GM19397 (cell line): ENCODE data around the gene CTRB2.

Experiments
- ATAC-seq: cut with Tn5 transposase; IDR thresholded peaks from one replicate; pipeline ENCODE4 v1.9.1; 2021; ENCODE audit warnings: mild to moderate bottlenecking, moderate library complexity; ENCODE audit not compliant: unreplicated experiment

CTRB2 gene

DNA sequence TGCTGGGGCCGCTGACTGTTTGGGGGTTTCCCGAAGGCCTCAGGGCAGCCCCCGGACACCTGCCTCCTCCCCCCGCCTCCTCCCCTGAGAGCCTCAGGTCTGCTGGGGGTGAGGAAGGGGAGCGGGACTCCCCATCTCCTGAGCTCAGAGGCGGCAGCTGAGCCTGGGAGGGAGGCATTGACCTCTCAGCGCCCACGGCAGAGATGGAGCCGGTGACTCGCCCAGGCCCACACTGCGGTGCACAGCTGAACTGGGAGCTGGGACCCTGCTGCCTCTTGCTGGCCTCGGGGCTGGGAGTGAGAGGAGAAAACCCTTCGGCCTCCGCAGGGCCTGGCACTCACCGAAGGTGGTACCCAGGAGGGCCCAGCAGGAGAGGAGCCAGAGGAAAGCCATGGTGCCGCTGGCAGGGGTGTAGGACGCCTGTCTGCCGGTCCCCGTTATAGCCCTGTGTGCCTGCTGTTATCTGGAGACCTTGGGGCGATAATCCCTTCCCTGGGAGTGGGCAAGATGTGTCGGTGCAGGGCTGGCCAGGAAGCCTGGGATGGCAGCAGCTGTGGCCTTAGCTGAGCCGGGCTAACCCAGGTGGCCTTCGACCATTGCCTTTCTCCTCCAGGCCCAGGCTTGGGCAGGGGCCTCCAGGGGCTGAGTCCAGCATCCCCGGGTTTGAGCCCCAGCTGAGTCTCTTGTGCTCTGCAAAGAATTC, at the start of gene CTRB2:
TSS of gene CTRB2 (minus strand) at position 413 of the 703 bp plus-strand sequence. CDS start at position 393, 20 bp downstream.
- no peak for ATAC-seq

DNA sequence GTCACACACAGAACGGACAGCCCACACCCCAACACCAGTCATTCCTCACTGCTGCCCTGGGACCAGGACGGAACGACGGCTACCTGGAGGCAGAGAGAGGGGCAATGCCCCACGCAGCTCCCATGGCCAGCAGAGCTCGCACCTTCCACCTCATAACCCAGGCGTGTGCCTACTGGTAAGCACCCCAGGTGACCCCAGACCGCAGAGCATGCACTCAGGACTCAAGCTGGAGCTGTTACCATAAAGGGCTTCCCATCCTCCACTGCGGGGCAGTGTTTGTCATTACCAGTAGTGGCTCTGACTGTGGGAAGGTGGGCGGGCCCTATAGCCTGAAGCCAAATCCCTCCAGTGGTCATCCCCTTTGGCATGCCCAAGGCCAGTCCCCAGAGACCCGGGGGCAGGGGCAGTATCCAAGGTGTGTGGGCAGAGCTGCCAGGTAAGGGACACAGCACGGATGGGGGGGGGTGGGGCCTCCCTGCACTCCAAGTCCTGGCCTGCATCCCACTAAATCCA, 49.2 kb upstream of the CTRB2 start:
- ATAC-seq, result no peak

GRCh38 chr16:75254359-75254837, 47.4 kb upstream of the CTRB2 start:
- ATAC-seq, result no peak

- no peak for ATAC-seq
Measured at GRCh38 chr16:75252946-75253911, 46.3 kb upstream of the CTRB2 start.

DNA sequence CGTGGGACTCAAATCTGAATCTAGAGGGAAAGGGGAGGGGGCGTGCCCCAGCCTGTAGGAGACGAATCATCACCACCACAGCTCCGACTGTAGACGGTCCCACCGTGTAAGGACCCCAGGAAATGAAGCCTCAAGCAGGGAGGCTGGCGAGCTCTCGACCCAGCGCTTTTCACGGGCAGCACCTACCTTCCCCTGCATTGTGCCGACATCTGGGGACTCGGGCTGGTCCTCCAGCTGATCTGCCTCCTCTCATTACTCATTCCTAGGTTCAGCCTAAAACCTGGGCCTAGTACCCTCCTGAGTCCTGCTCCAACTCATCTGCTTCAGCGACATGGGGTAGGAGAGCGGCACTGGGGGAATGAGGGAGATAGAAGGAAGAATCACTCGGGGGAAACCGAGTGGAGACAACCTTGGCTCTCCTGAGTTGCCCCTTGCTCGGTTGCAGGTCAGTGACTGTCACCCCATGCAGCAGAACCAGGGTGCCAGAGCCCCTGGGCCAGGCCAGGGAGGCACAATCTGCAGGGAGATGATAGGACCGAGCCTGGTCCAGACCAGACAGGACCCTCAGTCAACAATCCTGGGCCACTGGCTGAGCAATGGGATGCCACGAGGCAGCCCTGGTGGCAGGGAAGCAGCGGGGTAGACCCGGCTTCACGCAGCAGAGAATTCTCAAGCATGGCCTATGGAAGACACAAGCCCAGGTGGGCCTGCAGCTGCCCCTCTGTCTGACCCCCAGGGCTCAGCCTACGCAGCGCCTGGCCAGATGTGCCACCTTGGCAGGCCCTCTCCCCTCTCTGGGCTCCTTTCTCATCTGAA, 45.3 kb upstream of the CTRB2 start:
- ATAC-seq, result no peak

- ATAC-seq, result peak; percentile 85
Measured at GRCh38 chr16:75251280-75252048, 44.5 kb upstream of the CTRB2 start, which contains the start of gene BCAR1. TSS of gene BCAR1 (minus strand) at chr16:75251624. CDS start at chr16:75251482, 142 bp downstream.

- peak; percentile 37 for ATAC-seq
Measured at GRCh38 chr16:75250809-75251279, 43.9 kb upstream of the CTRB2 start.

- ATAC-seq, result no peak
Measured at GRCh38 chr16:75250089-75250808, 43.3 kb upstream of the CTRB2 start.

DNA sequence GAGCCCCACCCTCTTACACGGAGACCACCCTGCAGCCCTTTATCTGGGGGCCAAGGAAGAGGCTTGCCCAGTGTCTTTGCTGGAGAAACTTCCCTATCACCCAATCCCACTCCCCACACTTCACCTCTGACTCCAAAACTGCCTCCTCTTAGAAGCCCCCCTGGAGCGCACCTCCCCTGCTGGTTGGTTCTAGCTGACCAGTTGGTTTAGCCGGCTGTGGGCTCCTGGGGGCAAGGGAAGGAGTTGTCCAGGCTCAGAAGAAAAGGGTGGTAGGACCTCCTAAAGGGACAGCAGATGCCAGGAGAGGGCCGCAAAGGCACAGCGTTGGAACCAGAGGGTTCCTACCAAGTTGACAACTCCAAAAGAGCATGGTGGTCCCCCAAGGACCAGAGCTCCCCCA, 42.5 kb upstream of the CTRB2 start:
- ATAC-seq, result no peak

GRCh38 chr16:75248536-75249380, 41.8 kb upstream of the CTRB2 start:
- no peak for ATAC-seq

- no peak for ATAC-seq
Measured at GRCh38 chr16:75248142-75248535, 41.2 kb upstream of the CTRB2 start.

DNA sequence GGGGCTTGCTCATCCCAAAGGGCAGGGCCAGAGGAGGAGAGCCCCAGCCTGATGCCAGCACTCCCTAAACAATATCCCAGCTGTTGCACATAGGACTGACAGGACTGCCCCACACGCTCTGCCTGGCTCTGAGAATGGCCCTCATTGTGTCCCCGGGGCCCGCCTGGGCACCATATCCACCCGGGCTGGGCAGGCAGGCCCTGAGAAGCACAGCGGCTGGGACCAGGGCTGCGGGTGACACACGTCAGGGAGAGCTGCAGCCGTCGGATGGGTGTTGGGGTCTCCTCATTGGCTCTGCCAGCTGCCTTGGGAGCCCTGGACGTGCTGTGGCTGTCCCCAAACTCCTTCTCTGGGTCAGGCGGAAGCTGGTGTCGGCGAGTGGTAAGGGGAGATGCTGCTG, 40.3 kb upstream of the CTRB2 start:
- ATAC-seq, result no peak

DNA sequence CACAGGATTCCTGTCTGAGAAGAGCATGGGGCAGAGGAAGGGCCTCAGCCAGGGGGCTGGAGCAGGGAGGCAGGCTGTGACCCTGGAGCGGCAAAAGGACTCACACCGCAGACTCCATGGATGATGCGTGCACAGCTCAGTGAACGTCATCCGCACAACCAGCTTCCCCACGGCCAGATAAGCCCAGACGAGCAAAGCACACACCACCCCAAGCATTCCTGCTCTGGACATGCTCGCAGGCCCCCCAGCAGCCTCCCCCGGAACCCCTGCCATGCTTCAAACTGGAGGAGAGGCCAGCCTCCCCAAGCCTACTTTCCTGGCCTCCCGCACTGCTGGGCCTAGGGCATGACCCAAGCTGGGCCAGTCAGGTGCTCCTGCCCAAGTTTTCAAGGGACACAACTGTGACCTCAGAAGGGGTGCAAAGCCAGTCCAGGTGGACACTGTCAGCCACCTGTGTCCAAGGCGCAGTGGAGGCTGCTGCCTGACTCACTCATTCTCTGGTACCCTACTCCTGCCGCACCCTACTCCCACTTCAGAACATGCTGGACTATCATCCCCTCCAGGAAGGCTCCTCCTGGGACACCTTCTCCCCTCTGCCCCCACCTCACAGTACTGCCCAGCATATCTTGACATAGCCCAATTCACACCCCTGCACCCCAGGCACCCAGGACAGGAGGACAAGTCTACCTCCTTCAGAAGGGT, 39.7 kb upstream of the CTRB2 start:
- no peak for ATAC-seq

GRCh38 chr16:75244844-75245758, 38.1 kb upstream of the CTRB2 start:
- peak; percentile 35 for ATAC-seq

- ATAC-seq, result no peak
Measured at GRCh38 chr16:75244225-75244809, 37.4 kb upstream of the CTRB2 start.

GRCh38 chr16:75243667-75244224, 36.8 kb upstream of the CTRB2 start:
- ATAC-seq, result no peak
